COLO829 (cell line): Measurements from ENCODE around the gene MAGEA6.

ENCODE experiments used
- DNase-seq: peaks from one replicate; pipeline ENCODE4 v3.0.0; 2012; ENCODE audit warnings: low spot score

The MAGEA6 gene

DNA sequence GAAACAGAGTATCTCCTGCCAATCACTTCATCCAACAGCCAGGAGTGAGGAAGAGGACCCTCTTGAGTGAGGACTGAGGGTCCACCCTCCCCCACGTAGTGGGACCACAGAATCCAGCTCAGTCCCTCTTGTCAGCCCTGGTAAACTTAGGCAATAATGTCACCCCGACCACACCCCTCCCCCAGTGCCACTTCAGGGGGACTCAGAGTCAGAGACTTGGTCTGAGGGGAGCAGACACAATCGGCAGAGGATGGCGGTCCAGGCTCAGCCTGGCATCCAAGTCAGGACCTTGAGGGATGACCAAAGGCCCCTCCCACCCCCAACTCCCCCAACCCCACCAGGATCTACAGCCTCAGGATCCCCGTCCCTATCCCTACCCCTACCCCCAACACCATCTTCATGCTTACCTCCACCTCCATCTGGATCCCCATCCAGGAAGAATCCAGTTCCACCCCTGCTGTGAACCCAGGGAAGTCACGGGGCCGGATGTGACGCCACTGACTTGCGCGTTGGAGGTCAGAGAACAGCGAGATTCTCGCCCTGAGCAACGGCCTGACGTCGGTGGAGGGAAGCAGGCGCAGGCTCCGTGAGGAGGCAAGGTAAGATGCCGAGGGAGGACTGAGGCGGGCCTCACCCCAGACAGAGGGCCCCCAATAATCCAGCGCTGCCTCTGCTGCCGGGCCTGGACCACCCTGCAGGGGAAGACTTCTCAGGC is 36.1 kb downstream of the MAGEA6 start, which contains the start of the genes CSAG1 and MAGEA12:
Gene CSAG1 (minus strand): TSS at position 461 of the 715 bp plus-strand sequence. CDS start 1,261 bp downstream, outside the sequence.
Gene MAGEA12 (plus strand): TSS at position 497 of the 715 bp plus-strand sequence. CDS start 2,405 bp downstream, outside the sequence.
- peak; percentile 92 for DNase-seq

DNA sequence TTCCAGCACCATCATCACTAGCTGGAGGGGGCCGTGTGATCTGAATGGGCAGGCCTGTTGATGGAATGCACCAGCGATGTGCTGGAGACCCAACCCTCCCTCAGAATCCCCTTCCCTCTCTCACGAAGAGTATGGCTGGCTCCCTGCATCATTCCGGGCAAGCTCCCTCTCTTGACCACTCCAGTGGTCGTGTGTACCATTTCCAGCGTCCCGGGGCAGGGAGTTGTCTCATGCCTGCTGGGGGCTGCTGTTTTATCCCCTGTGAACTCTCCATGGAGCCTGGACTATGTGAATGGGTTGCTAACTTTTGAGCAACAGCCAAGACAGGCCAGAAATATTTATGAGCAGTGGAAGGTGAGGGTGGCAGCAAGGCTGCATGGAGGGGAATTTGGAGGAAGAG is 44.1 kb downstream of the MAGEA6 start:
- no peak for DNase-seq
